ENCODE measurements around the gene ANO8.

- no peak for TF ChIP-seq POLR2A (IDR thresholded peaks at IDR 0.05)
- no peak for TF ChIP-seq CTCF (IDR thresholded peaks at IDR 0.05)
These were observed 8.1 kb downstream of the ANO8 start for GRCh38 chr19:17326595-17326966.

All from right lobe of liver (tissue), 4 donors.